Right atrium auricular region (tissue), 2 donors: ENCODE measurements around the gene EXOSC5. TPM values are rescaled to one million over a fixed set of nuclear protein-coding genes. Genes with fewer than 3 reads are reported as not detected.
"Not testable (repeated sequence)": the region's sequence is repeated elsewhere in the genome, so short reads cannot be mapped to it uniquely, and the experiment has no call there.

Experiments used
- DNase-seq: peaks from one replicate; pipeline ENCODE4 v3.0.0-alpha.2; 2019; ENCODE audit warnings: low spot score
- H3K27ac ChIP-seq, 2 donors: fragments of 200-600 bp; sonication (generic); 1 replicate in 1 of 2; 2 replicates in 1 of 2; pipeline ENCODE4 v1.5.1; 2016 to 2019
- H3K27me3 ChIP-seq, 2 donors: fragments of 200-600 bp; sonication (generic); one replicate each; pipeline versions ENCODE4 v1.5.1 to v1.6.0; 2017 to 2019
- H3K36me3 ChIP-seq: fragments of 200-600 bp; sonication (generic); one replicate; pipeline ENCODE4 v1.5.1; 2016
- H3K4me1 ChIP-seq, 2 donors: fragments of 200-600 bp; sonication (generic); one replicate each; pipeline versions ENCODE4 v1.5.1 to v1.6.0; 2017 to 2019
- H3K4me3 ChIP-seq, 2 donors: fragments of 200-600 bp; sonication (generic); 1 replicate in 1 of 2; 2 replicates in 1 of 2; pipeline ENCODE4 v1.5.1; 2017 to 2019; ENCODE audit warnings: mild to moderate bottlenecking in 1 of 2, moderate library complexity in 1 of 2
- H3K9me3 ChIP-seq, 2 donors: fragments of 200-600 bp; sonication (generic); one replicate each; pipeline ENCODE4 v1.5.1; 2019
- CTCF ChIP-seq, 2 donors: fragments of 200-600 bp; sonication (generic); IDR thresholded peaks; one replicate each; pipeline ENCODE4 v1.5.1; 2019; ENCODE audit warnings: antibody characterized with exemption in 2 of 2
- total RNA-seq, 2 donors: library from RNA; depleted of rRNA; stranded (reverse); fragments of >200 nt; gene quantifications; one replicate each; pipeline ENCODE4 v1.1.0, GENCODE V29; 2016

Gene EXOSC5
- total RNA-seq, 2 donors from 2014 or later = 8.5 to 9.0 TPM

- no peak for DNase-seq
- Histone ChIP-seq H3K27ac (peak overlapping the region; percentile 71 to 78), H3K9me3 (no peaks in the 10 kb centered on the region), H3K27me3 (no peaks in the 10 kb centered on the region), H3K4me3 (no peak overlapping the region), H3K36me3 (peaks cover 29% of the 10 kb centered on the region), H3K4me1 (peaks cover 0 to 45% of the 10 kb centered on the region in 2 donors)
- no peak for TF ChIP-seq CTCF (IDR thresholded peaks at IDR 0.05)
Observed at GRCh38 chr19:41411100-41411967, 14.2 kb upstream of the EXOSC5 start.

- DNase-seq = no peak
- no peak overlapping the region for H3K4me3 ChIP-seq
- peaks cover 0 to 50% of the 10 kb centered on the region in 2 donors for H3K4me1 ChIP-seq
- H3K27ac ChIP-seq = peak overlapping the region; percentile 71 to 78
- no peak for TF ChIP-seq CTCF (IDR thresholded peaks at IDR 0.05)
- H3K9me3 ChIP-seq = no peaks in the 10 kb centered on the region
- H3K36me3 ChIP-seq = peaks cover 27% of the 10 kb centered on the region
- no peaks in the 10 kb centered on the region for H3K27me3 ChIP-seq
Observed at GRCh38 chr19:41410336-41411054, 13.3 kb upstream of the EXOSC5 start.

GRCh38 chr19:41409288-41409687 is 12.1 kb upstream of the EXOSC5 start:
- no peak for DNase-seq
- no peak overlapping the region for H3K4me3 ChIP-seq
- H3K36me3 ChIP-seq = peaks cover 16% of the 10 kb centered on the region
- no peaks in the 10 kb centered on the region for H3K9me3 ChIP-seq
- no peaks in the 10 kb centered on the region for H3K27me3 ChIP-seq
- no peak for TF ChIP-seq CTCF (IDR thresholded peaks at IDR 0.05)
- H3K4me1 ChIP-seq = peaks cover 0 to 50% of the 10 kb centered on the region in 2 donors
- peak overlapping the region; percentile 71 to 78 for H3K27ac ChIP-seq

GRCh38 chr19:41408846-41409245 is 11.7 kb upstream of the EXOSC5 start:
- DNase-seq, H3K27me3 ChIP-seq, H3K9me3 ChIP-seq, H3K4me3 ChIP-seq: not testable (repeated sequence)
- peaks cover 0 to 50% of the 10 kb centered on the region in 2 donors for H3K4me1 ChIP-seq
- peak overlapping the region; percentile 71 to 78 for H3K27ac ChIP-seq
- H3K36me3 ChIP-seq = peaks cover 11% of the 10 kb centered on the region

GRCh38 chr19:41408256-41408655 is 11.1 kb upstream of the EXOSC5 start:
- DNase-seq = no peak
- Histone ChIP-seq H3K36me3 (peaks cover 9% of the 10 kb centered on the region), H3K9me3 (no peaks in the 10 kb centered on the region), H3K27ac (peak overlapping the region; percentile 71 to 78), H3K4me3 (no peak overlapping the region), H3K27me3 (no peaks in the 10 kb centered on the region), H3K4me1 (peaks cover 0 to 50% of the 10 kb centered on the region in 2 donors)
- no peak for TF ChIP-seq CTCF (IDR thresholded peaks at IDR 0.05)

- DNase-seq = no peak
- H3K9me3 ChIP-seq = no peaks in the 10 kb centered on the region
- no peak overlapping the region for H3K4me3 ChIP-seq
- no peak for TF ChIP-seq CTCF (IDR thresholded peaks at IDR 0.05)
- H3K4me1 ChIP-seq = peaks cover 0 to 50% of the 10 kb centered on the region in 2 donors
- H3K27me3 ChIP-seq = no peaks in the 10 kb centered on the region
- H3K27ac ChIP-seq = no peak overlapping the region
- H3K36me3 ChIP-seq = peaks cover 9% of the 10 kb centered on the region
Observed at GRCh38 chr19:41407271-41407670, 10.1 kb upstream of the EXOSC5 start.
